NCI-H146 treated with DMSO at 0.1 percent for 48 hours (cell line): ENCODE data around the gene HELLS.
"Not testable (repeated sequence)": the region's sequence is repeated elsewhere in the genome, so short reads cannot be mapped to it uniquely, and the experiment has no call there.

Experiments
- DNase-seq: peaks from one replicate; lab custom pipeline; 2025; ENCODE audit not compliant: unreplicated experiment; lab: John Stamatoyannopoulos, UW

Gene HELLS

GRCh38 chr10:94545391-94546048, at the start of gene HELLS:
HELLS (plus strand) TSS chr10:94545788; CDS start chr10:94545922, 134 bp downstream.
- DNase-seq: peak; percentile 79

- DNase-seq: no peak
Observed at GRCh38 chr10:94496010-94496409, 49.6 kb upstream of the HELLS start.

- DNase-seq: no peak
Observed at GRCh38 chr10:94496646-94497045, 48.9 kb upstream of the HELLS start.

GRCh38 chr10:94500063-94500462, 45.5 kb upstream of the HELLS start:
- no peak for DNase-seq

GRCh38 chr10:94521276-94522250, 24.0 kb upstream of the HELLS start:
- DNase-seq: no peak

GRCh38 chr10:94524146-94524545, 21.4 kb upstream of the HELLS start:
- DNase-seq: no peak

GRCh38 chr10:94524711-94525110, 20.9 kb upstream of the HELLS start:
- no peak for DNase-seq

GRCh38 chr10:94531550-94531949, 14.0 kb upstream of the HELLS start:
- not testable (repeated sequence) for DNase-seq

- DNase-seq: no peak
Observed at GRCh38 chr10:94533027-94533426, 12.6 kb upstream of the HELLS start.

- DNase-seq: not testable (repeated sequence)
Observed at GRCh38 chr10:94542282-94542681, 3.3 kb upstream of the HELLS start.

GRCh38 chr10:94546049-94546900, 687 bp downstream of the HELLS start:
- DNase-seq: peak; percentile 43

GRCh38 chr10:94546901-94547185, 1.3 kb downstream of the HELLS start:
- DNase-seq: no peak

GRCh38 chr10:94549221-94549620, 3.6 kb downstream of the HELLS start:
- no peak for DNase-seq

- DNase-seq: not testable (repeated sequence)
Observed at GRCh38 chr10:94567714-94568307, 22.2 kb downstream of the HELLS start.

- DNase-seq: no peak
Observed at GRCh38 chr10:94571081-94571480, 25.5 kb downstream of the HELLS start.

GRCh38 chr10:94571528-94571927, 25.9 kb downstream of the HELLS start:
- DNase-seq: no peak

- no peak for DNase-seq
Observed at GRCh38 chr10:94578790-94579189, 33.2 kb downstream of the HELLS start.

- no peak for DNase-seq
Observed at GRCh38 chr10:94583124-94583523, 37.5 kb downstream of the HELLS start.

GRCh38 chr10:94591461-94592205, 46.0 kb downstream of the HELLS start:
- no peak for DNase-seq
